ENCODE data around the gene SELENOM.

DNA sequence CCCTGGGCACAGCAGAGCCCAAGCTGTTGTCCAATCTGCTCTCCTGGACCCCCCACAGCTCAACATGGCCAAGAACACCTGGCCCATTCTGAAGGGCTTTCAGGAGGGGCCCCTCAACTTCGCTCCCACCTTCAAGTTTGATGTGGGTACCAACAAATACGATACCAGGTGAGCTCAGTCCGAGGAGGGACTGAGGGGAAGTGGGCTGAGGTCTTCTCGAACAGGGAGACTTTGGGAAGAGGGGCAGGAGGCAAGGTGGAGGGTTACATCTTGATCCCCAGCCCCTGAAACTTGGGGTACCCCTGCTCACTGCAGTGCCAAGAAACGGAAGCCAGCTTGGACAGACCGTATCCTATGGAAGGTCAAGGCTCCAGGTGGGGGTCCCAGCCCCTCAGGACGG is 20.8 kb upstream of the SELENOM start:
- TF ChIP-seq, protein P1, sequence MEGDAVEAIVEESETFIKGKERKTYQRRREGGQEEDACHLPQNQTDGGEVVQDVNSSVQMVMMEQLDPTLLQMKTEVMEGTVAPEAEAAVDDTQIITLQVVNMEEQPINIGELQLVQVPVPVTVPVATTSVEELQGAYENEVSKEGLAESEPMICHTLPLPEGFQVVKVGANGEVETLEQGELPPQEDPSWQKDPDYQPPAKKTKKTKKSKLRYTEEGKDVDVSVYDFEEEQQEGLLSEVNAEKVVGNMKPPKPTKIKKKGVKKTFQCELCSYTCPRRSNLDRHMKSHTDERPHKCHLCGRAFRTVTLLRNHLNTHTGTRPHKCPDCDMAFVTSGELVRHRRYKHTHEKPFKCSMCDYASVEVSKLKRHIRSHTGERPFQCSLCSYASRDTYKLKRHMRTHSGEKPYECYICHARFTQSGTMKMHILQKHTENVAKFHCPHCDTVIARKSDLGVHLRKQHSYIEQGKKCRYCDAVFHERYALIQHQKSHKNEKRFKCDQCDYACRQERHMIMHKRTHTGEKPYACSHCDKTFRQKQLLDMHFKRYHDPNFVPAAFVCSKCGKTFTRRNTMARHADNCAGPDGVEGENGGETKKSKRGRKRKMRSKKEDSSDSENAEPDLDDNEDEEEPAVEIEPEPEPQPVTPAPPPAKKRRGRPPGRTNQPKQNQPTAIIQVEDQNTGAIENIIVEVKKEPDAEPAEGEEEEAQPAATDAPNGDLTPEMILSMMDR (IDR thresholded peaks at IDR 0.05) = no peak
- no peak for TF ChIP-seq EZH2 (IDR thresholded peaks at IDR 0.05; ENCODE audit: borderline replicate concordance, insufficient read depth, low read depth, low read length, poor library complexity, severe bottlenecking)
